ENCODE measurements around the gene H2AZ2.
A peak's percentile ranks its signal among the peaks of the same experiment; 100 is the strongest.
"Not testable (repeated sequence)": the region's sequence is repeated elsewhere in the genome, so short reads cannot be mapped to it uniquely, and the experiment has no call there.

Gene H2AZ2

GRCh38 chr7:44811571-44811970 lies 36.3 kb downstream of the H2AZ2 start:
- no peak for TF ChIP-seq CTCF (conservative IDR thresholded peaks at IDR 0.05; ENCODE audit: control insufficient read depth, insufficient read depth, low read depth, low read length)
- H3K4me3 ChIP-seq (ENCODE audit: control insufficient read depth, low read depth, low read length) = no peak overlapping the region
- no peak for DNase-seq (ENCODE audit: low read depth)

- DNase-seq (ENCODE audit: low read depth) = no peak
- TF ChIP-seq CTCF (conservative IDR thresholded peaks at IDR 0.05; ENCODE audit: control insufficient read depth, insufficient read depth, low read depth, low read length) = no peak
- H3K4me3 ChIP-seq (ENCODE audit: control insufficient read depth, low read depth, low read length) = no peak overlapping the region
These were observed 36.8 kb downstream of the H2AZ2 start for GRCh38 chr7:44811093-44811492.

GRCh38 chr7:44808914-44809393 lies 38.9 kb downstream of the H2AZ2 start:
- H3K4me3 ChIP-seq (ENCODE audit: control insufficient read depth, low read depth, low read length) = no peak overlapping the region
- DNase-seq (ENCODE audit: low read depth) = no peak
- no peak for TF ChIP-seq CTCF (conservative IDR thresholded peaks at IDR 0.05; ENCODE audit: control insufficient read depth, insufficient read depth, low read depth, low read length)

- DNase-seq (ENCODE audit: low read depth) = no peak
- TF ChIP-seq CTCF (conservative IDR thresholded peaks at IDR 0.05; ENCODE audit: control insufficient read depth, insufficient read depth, low read depth, low read length) = no peak
- no peak overlapping the region for H3K4me3 ChIP-seq (ENCODE audit: control insufficient read depth, low read depth, low read length)
These were observed 41.9 kb downstream of the H2AZ2 start for GRCh38 chr7:44805950-44806349.

- DNase-seq (ENCODE audit: low read depth); H3K4me3 ChIP-seq (ENCODE audit: control insufficient read depth, low read depth, low read length): not testable (repeated sequence)
These were observed 43.9 kb downstream of the H2AZ2 start for GRCh38 chr7:44803828-44804519.

- no peak for DNase-seq (ENCODE audit: low read depth)
- TF ChIP-seq CTCF (conservative IDR thresholded peaks at IDR 0.05; ENCODE audit: control insufficient read depth, insufficient read depth, low read depth, low read length) = no peak
- no peak overlapping the region for H3K4me3 ChIP-seq (ENCODE audit: control insufficient read depth, low read depth, low read length)
These were observed 45.4 kb downstream of the H2AZ2 start for GRCh38 chr7:44802418-44803025.

DNA sequence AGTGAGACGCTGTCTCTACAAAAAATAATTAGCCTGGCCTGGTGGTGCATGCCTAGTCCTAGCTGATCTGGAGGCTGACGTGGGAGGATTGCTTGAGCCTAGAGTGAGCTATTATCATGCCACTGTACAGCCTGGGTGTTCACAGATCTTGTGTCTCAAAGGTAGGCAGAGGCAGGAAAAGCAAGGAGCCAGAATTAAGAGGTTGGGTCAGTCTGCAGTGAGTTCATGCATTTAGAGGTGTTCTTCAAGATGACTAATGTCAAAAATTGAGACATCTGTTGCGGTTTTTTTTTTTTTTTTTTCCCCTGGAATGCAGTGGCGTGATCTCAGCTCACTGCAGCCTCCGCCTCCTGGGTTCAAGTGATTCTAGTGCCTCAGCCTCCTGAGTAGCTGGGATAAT lies 46.0 kb downstream of the H2AZ2 start:
- no peak overlapping the region for H3K4me3 ChIP-seq (ENCODE audit: control insufficient read depth, low read depth, low read length)
- no peak for TF ChIP-seq CTCF (conservative IDR thresholded peaks at IDR 0.05; ENCODE audit: control insufficient read depth, insufficient read depth, low read depth, low read length)
- DNase-seq (ENCODE audit: low read depth) = peak; percentile 81
